PFSK-1 (cell line): ENCODE measurements around the gene LGR4.

ENCODE experiments used
- FOXP2 ChIP-seq: optimal IDR thresholded peaks from 2 replicates; pipeline ENCODE3; 2011; ENCODE audit warnings: borderline replicate concordance, control low read depth, inconsistent platforms; ENCODE audit not compliant: insufficient read depth; ENCODE audit errors: extremely low read length, extremely low read depth
- POLR2AphosphoS5 ChIP-seq: IDR thresholded peaks from 2 replicates; pipeline ENCODE4 v1.6.1; 2012; ENCODE audit warnings: low read depth, mild to moderate bottlenecking, control low read depth, low read length, moderate library complexity
- SIN3A ChIP-seq: IDR thresholded peaks from 2 replicates; pipeline ENCODE4 v1.6.1; 2012; ENCODE audit warnings: mild to moderate bottlenecking, low read length, moderate library complexity, borderline replicate concordance; ENCODE audit not compliant: insufficient read depth
- TAF1 ChIP-seq: IDR thresholded peaks from 2 replicates; pipeline ENCODE4 v1.6.1; 2012; ENCODE audit warnings: low read length, control low read depth, borderline replicate concordance; ENCODE audit not compliant: insufficient read depth
- TF ChIP-seq, protein P1 (sequence below), 2 experiments: IDR thresholded peaks; 2 replicates each; pipeline versions ENCODE4 v1.6.1 to v1.8.0; 2011 to 2012; ENCODE audit warnings: low read depth in 2 of 2, low read length in 2 of 2, control low read depth in 1 of 2, inconsistent platforms in 1 of 2, mild to moderate bottlenecking in 1 of 2, moderate library complexity in 1 of 2; ENCODE audit not compliant: insufficient read depth in 1 of 2

Gene LGR4

GRCh38 chr11:27465629-27466028 lies 7.0 kb downstream of the LGR4 start:
- TF ChIP-seq, protein P1, sequence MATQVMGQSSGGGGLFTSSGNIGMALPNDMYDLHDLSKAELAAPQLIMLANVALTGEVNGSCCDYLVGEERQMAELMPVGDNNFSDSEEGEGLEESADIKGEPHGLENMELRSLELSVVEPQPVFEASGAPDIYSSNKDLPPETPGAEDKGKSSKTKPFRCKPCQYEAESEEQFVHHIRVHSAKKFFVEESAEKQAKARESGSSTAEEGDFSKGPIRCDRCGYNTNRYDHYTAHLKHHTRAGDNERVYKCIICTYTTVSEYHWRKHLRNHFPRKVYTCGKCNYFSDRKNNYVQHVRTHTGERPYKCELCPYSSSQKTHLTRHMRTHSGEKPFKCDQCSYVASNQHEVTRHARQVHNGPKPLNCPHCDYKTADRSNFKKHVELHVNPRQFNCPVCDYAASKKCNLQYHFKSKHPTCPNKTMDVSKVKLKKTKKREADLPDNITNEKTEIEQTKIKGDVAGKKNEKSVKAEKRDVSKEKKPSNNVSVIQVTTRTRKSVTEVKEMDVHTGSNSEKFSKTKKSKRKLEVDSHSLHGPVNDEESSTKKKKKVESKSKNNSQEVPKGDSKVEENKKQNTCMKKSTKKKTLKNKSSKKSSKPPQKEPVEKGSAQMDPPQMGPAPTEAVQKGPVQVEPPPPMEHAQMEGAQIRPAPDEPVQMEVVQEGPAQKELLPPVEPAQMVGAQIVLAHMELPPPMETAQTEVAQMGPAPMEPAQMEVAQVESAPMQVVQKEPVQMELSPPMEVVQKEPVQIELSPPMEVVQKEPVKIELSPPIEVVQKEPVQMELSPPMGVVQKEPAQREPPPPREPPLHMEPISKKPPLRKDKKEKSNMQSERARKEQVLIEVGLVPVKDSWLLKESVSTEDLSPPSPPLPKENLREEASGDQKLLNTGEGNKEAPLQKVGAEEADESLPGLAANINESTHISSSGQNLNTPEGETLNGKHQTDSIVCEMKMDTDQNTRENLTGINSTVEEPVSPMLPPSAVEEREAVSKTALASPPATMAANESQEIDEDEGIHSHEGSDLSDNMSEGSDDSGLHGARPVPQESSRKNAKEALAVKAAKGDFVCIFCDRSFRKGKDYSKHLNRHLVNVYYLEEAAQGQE (IDR thresholded peaks at IDR 0.05; ENCODE audit: insufficient read depth in 1 of 2, low read depth in 2 of 2, low read length in 2 of 2), result no peak
- TF ChIP-seq FOXP2 (no peak), TAF1 (no peak), POLR2AphosphoS5 (no peak), SIN3A (no peak)

GRCh38 chr11:27464909-27465308 lies 7.7 kb downstream of the LGR4 start:
- no peak for TF ChIP-seq POLR2AphosphoS5
- TF ChIP-seq SIN3A, result no peak
- TF ChIP-seq, protein P1 (IDR thresholded peaks at IDR 0.05; ENCODE audit: insufficient read depth in 1 of 2, low read depth in 2 of 2, low read length in 2 of 2), result no peak
- no peak for TF ChIP-seq TAF1
- no peak for TF ChIP-seq FOXP2

DNA sequence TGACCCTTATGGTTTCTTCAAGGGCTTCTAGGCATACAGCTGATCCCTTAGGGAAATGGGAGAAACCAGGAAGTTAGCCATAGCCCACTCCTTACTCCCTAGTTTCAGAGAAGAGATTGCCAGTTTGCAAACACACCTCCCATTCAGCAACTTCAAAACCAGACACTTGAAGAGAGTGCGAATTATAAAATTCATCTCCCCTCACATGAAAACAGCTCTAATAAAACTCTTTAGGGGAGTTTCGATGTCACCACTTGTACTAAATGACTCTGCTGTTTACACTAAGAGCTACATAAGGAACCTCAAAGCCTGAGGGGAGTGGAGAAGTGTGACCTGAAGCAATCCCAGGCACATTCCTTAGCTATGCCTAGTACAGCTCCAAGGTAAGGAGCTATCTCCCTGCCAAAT lies 8.3 kb downstream of the LGR4 start:
- TF ChIP-seq, protein P1 (IDR thresholded peaks at IDR 0.05; ENCODE audit: insufficient read depth in 1 of 2, low read depth in 2 of 2, low read length in 2 of 2), result no peak
- no peak for TF ChIP-seq SIN3A
- no peak; the same call in 1 of the 2 replicates for TF ChIP-seq POLR2AphosphoS5
- no peak for TF ChIP-seq FOXP2
- no peak for TF ChIP-seq TAF1

- no peak for TF ChIP-seq FOXP2
- no peak for TF ChIP-seq TAF1
- TF ChIP-seq, protein P1 (IDR thresholded peaks at IDR 0.05; ENCODE audit: insufficient read depth in 1 of 2, low read depth in 2 of 2, low read length in 2 of 2), result no peak
These were observed 10.0 kb downstream of the LGR4 start for GRCh38 chr11:27462543-27462942.

DNA sequence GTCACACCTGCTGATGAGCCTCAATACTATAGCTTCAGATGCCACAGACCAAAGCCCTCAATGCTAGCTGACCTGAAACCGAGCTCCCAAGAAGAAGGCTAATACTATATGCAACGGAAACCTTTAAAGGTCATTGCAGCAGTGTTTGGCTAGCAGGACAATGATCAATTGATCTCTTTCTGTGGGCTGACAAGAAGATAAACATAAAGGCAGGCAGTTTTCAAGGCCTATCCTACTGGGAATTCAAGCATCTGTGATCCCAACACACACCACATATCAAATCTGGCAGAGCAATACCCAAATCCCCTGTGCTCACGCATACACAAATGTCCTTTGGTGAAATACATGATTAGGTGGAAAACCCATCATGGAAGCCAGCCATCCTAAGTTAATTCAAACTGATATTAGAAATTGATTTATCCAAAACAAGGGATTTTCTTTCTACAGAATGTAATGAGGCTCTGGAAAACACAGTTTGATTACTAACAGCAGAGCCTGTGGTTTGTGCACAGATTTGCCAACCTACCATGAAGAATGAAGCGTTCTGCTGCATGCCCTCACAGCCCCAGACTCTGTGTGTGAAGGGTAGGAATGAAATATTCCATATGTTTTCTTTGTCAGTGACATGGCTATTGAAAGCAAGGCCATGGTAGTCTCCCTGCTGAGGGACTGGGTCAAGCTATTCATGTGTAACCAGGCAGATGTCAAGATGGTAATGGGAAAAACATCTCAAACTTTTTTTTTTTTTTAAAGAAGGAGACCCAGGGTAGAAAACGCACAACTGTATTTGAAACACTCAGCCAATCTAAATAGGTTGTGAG lies 12.2 kb downstream of the LGR4 start:
- TF ChIP-seq FOXP2 (no peak), SIN3A (no peak), POLR2AphosphoS5 (no peak), TAF1 (no peak)
- TF ChIP-seq, protein P1 (IDR thresholded peaks at IDR 0.05; ENCODE audit: insufficient read depth in 1 of 2, low read depth in 2 of 2, low read length in 2 of 2), result no peak
